ENCODE measurements around the gene DUXB.

GRCh38 chr16:75718452-75718851, 17.2 kb upstream of the DUXB start:
- TF ChIP-seq POLR2A (IDR thresholded peaks at IDR 0.05; ENCODE audit: low read length), result no peak
- TF ChIP-seq GATA1 (IDR thresholded peaks at IDR 0.05; ENCODE audit: low read depth, low read length), result no peak
